ENCODE measurements around the gene APOL6. TPM values are rescaled to one million over a fixed set of nuclear protein-coding genes. Genes with fewer than 3 reads are reported as not detected.

APOL6 gene, protein sequence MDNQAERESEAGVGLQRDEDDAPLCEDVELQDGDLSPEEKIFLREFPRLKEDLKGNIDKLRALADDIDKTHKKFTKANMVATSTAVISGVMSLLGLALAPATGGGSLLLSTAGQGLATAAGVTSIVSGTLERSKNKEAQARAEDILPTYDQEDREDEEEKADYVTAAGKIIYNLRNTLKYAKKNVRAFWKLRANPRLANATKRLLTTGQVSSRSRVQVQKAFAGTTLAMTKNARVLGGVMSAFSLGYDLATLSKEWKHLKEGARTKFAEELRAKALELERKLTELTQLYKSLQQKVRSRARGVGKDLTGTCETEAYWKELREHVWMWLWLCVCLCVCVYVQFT
- total RNA-seq: 19.1 and 20.9 TPM in 2 replicates

GRCh38 chr22:35648066-35649025 is at the start of gene APOL6:
Gene APOL6 (plus strand): TSS chr22:35648446. CDS start chr22:35656426, 7,980 bp downstream.
- no peak for DNase-seq (ENCODE audit: low read depth)
- TF ChIP-seq, protein P1, sequence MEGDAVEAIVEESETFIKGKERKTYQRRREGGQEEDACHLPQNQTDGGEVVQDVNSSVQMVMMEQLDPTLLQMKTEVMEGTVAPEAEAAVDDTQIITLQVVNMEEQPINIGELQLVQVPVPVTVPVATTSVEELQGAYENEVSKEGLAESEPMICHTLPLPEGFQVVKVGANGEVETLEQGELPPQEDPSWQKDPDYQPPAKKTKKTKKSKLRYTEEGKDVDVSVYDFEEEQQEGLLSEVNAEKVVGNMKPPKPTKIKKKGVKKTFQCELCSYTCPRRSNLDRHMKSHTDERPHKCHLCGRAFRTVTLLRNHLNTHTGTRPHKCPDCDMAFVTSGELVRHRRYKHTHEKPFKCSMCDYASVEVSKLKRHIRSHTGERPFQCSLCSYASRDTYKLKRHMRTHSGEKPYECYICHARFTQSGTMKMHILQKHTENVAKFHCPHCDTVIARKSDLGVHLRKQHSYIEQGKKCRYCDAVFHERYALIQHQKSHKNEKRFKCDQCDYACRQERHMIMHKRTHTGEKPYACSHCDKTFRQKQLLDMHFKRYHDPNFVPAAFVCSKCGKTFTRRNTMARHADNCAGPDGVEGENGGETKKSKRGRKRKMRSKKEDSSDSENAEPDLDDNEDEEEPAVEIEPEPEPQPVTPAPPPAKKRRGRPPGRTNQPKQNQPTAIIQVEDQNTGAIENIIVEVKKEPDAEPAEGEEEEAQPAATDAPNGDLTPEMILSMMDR (IDR thresholded peaks at IDR 0.05; ENCODE audit: insufficient read depth, low read length, poor library complexity, severe bottlenecking): no peak
- Histone ChIP-seq H3K4me3 (ENCODE audit: low read depth, low read length) (peak within 1 kb of the TSS; percentile 51), H3K27me3 (ENCODE audit: control insufficient read depth, insufficient read depth, low read length) (no peaks in the 10 kb centered on the region), H3K36me3 (ENCODE audit: control insufficient read depth, insufficient read depth, low read length) (no peaks in the 10 kb centered on the region)

DNA sequence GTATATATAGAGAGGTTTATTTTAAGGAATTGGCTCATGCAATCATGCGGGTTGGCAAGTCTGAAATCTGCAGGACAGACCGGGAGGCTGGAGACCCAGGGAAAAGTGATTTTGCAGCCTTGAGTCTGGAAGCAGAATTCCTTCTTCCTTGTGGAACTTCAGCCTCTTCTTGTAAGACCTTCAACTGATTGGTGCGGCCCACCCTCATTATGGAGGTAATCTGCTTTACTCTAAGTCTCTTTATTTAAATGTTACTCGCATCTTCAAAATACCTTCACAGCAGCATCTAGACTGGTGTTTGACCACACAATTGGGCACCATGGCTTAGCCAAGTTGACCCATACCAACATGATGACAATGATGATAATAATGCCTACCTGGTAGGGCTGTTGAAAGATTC is 48.9 kb upstream of the APOL6 start:
- TF ChIP-seq, protein P1 (IDR thresholded peaks at IDR 0.05; ENCODE audit: insufficient read depth, low read length, poor library complexity, severe bottlenecking): no peak
- Histone ChIP-seq H3K27me3 (ENCODE audit: control insufficient read depth, insufficient read depth, low read length) (no peaks in the 10 kb centered on the region), H3K4me3 (ENCODE audit: low read depth, low read length) (no peak overlapping the region), H3K36me3 (ENCODE audit: control insufficient read depth, insufficient read depth, low read length) (no peaks in the 10 kb centered on the region)
- no peak for DNase-seq (ENCODE audit: low read depth)

- DNase-seq (ENCODE audit: low read depth): no peak
- H3K4me3 ChIP-seq (ENCODE audit: low read depth, low read length): no peak overlapping the region
- TF ChIP-seq, protein P1 (IDR thresholded peaks at IDR 0.05; ENCODE audit: insufficient read depth, low read length, poor library complexity, severe bottlenecking): no peak
- no peaks in the 10 kb centered on the region for H3K36me3 ChIP-seq (ENCODE audit: control insufficient read depth, insufficient read depth, low read length)
- H3K27me3 ChIP-seq (ENCODE audit: control insufficient read depth, insufficient read depth, low read length): no peaks in the 10 kb centered on the region
Measured at GRCh38 chr22:35600476-35600875, 47.8 kb upstream of the APOL6 start.

GRCh38 chr22:35601013-35601580 is 47.1 kb upstream of the APOL6 start:
- H3K4me3 ChIP-seq (ENCODE audit: low read depth, low read length): no peak overlapping the region
- TF ChIP-seq, protein P1 (IDR thresholded peaks at IDR 0.05; ENCODE audit: insufficient read depth, low read length, poor library complexity, severe bottlenecking): no peak
- no peak for DNase-seq (ENCODE audit: low read depth)
- no peaks in the 10 kb centered on the region for H3K27me3 ChIP-seq (ENCODE audit: control insufficient read depth, insufficient read depth, low read length)
- no peaks in the 10 kb centered on the region for H3K36me3 ChIP-seq (ENCODE audit: control insufficient read depth, insufficient read depth, low read length)

DNA sequence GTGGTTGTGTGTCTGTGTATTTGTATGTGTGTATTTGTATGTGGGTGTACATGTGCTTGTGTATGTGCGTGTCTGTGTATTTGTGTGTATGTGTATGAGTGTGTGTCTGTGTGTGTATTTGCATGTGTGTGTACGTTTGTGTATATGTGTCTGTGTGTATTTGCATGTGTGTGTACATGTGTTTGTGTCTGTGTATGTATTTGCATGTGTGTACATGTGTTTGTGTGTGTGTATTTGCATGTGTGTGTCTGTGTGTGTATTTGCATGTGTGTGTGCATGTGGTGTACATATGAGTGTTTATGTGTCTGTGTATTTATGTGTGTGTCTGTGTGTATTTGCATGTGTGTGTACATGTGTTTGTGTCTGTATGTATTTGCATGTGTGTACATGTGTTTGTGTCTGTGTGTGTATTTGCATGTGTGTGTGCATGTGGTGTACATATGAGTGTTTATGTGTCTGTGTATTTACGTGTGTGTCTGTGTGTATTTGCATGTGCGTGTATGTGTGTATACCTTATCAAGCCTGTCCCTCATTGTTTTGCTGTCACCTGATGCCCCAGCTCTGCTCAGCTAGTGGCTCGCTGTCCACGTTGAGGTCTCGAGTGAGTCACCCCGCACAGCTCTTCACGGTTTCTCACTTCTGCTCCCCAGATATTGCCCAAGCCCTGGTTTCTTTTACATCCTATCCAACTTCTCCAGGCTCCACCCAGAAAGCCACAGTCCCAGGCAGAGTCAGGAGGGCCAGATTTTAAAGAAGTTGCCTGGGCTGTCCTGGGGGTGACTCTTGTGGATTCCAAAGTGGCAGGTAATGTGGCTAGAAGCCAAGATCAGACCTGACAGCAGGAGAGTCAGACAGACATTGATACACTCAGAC is 46.3 kb upstream of the APOL6 start:
- peak; percentile 72 for DNase-seq (ENCODE audit: low read depth)
- Histone ChIP-seq H3K36me3 (ENCODE audit: control insufficient read depth, insufficient read depth, low read length) (no peaks in the 10 kb centered on the region), H3K4me3 (ENCODE audit: low read depth, low read length) (no peak overlapping the region), H3K27me3 (ENCODE audit: control insufficient read depth, insufficient read depth, low read length) (peaks cover 3% of the 10 kb centered on the region)
- TF ChIP-seq, protein P1 (IDR thresholded peaks at IDR 0.05; ENCODE audit: insufficient read depth, low read length, poor library complexity, severe bottlenecking): no peak
